ENCODE measurements around the gene YWHAE.
A peak's percentile ranks its signal among the peaks of the same experiment; 100 is the strongest.
"Not testable (repeated sequence)": the region's sequence is repeated elsewhere in the genome, so short reads cannot be mapped to it uniquely, and the experiment has no call there.

The YWHAE gene

GRCh38 chr17:1399679-1400512, at the start of gene YWHAE:
YWHAE (minus strand) TSS chr17:1400222; CDS start chr17:1400110, 112 bp downstream.
- peak; percentile 96 for DNase-seq

GRCh38 chr17:1449412-1449967, 49.5 kb upstream of the YWHAE start:
- DNase-seq, result no peak

- DNase-seq, result peak; percentile 26
Measured at GRCh38 chr17:1447052-1447451, 47.0 kb upstream of the YWHAE start.

- DNase-seq, result no peak
Measured at GRCh38 chr17:1446201-1446600, 46.2 kb upstream of the YWHAE start.

GRCh38 chr17:1445695-1446094, 45.7 kb upstream of the YWHAE start:
- not testable (repeated sequence) for DNase-seq

GRCh38 chr17:1442721-1443120, 42.7 kb upstream of the YWHAE start:
- DNase-seq, result not testable (repeated sequence)

GRCh38 chr17:1442187-1442586, 42.2 kb upstream of the YWHAE start:
- no peak for DNase-seq

- no peak for DNase-seq
Measured at GRCh38 chr17:1440921-1441320, 40.9 kb upstream of the YWHAE start.

GRCh38 chr17:1438593-1439083, 38.6 kb upstream of the YWHAE start:
- DNase-seq, result peak; percentile 73

GRCh38 chr17:1435326-1435725, 35.3 kb upstream of the YWHAE start:
- no peak for DNase-seq

- no peak for DNase-seq
Measured at GRCh38 chr17:1434150-1434549, 34.1 kb upstream of the YWHAE start.

GRCh38 chr17:1431631-1432104, 31.6 kb upstream of the YWHAE start:
- no peak for DNase-seq

GRCh38 chr17:1423456-1424135, 23.6 kb upstream of the YWHAE start:
- DNase-seq, result no peak

GRCh38 chr17:1422885-1423284, 22.9 kb upstream of the YWHAE start:
- peak; percentile 94 for DNase-seq

GRCh38 chr17:1421470-1421869, 21.4 kb upstream of the YWHAE start:
- DNase-seq, result no peak

- no peak for DNase-seq
Measured at GRCh38 chr17:1420981-1421380, 21.0 kb upstream of the YWHAE start.

GRCh38 chr17:1420163-1420562, 20.1 kb upstream of the YWHAE start:
- DNase-seq, result no peak

GRCh38 chr17:1418476-1418875, 18.5 kb upstream of the YWHAE start:
- not testable (repeated sequence) for DNase-seq

GRCh38 chr17:1416414-1416813, 16.4 kb upstream of the YWHAE start:
- no peak for DNase-seq

- no peak for DNase-seq
Measured at GRCh38 chr17:1414634-1415033, 14.6 kb upstream of the YWHAE start.

GRCh38 chr17:1414001-1414574, 14.1 kb upstream of the YWHAE start:
- DNase-seq, result no peak

GRCh38 chr17:1413281-1413791, 13.3 kb upstream of the YWHAE start:
- DNase-seq, result peak; percentile 57
